Nephron progenitor cell (in vitro differentiated cells): ENCODE results near the gene PLD1.

ENCODE experiments used
- DNase-seq: peaks from one replicate; pipeline ENCODE4 v3.0.0; 2021
- H3K27ac Mint-ChIP-seq: 2 replicates; pipeline ENCODE4 v1.8.0; 2021; ENCODE audit warnings: mild to moderate bottlenecking, moderate library complexity, mixed read lengths
- H3K27me3 Mint-ChIP-seq: 2 replicates; pipeline ENCODE4 v1.8.0; 2021; ENCODE audit warnings: mild to moderate bottlenecking, low read depth, mixed read lengths; ENCODE audit not compliant: poor library complexity
- H3K36me3 Mint-ChIP-seq: 2 replicates; pipeline ENCODE4 v1.8.0; 2021; ENCODE audit warnings: low read depth, mixed read lengths
- H3K4me1 Mint-ChIP-seq: 2 replicates; pipeline ENCODE4 v1.8.0; 2021; ENCODE audit warnings: mixed read lengths
- H3K4me3 Mint-ChIP-seq: 2 replicates; pipeline ENCODE4 v1.8.0; 2021; ENCODE audit warnings: mild to moderate bottlenecking, moderate library complexity, mixed read lengths
- H3K9me3 Mint-ChIP-seq: 2 replicates; pipeline ENCODE4 v1.8.0; 2021; ENCODE audit warnings: mild to moderate bottlenecking, moderate library complexity, mixed read lengths
- TF ChIP-seq, protein P1 (sequence below): fragments of 200-600 bp; sonication (generic); IDR thresholded peaks from 2 replicates; pipeline ENCODE4 v1.5.0; 2021; ENCODE audit warnings: antibody characterized with exemption

PLD1 gene

DNA sequence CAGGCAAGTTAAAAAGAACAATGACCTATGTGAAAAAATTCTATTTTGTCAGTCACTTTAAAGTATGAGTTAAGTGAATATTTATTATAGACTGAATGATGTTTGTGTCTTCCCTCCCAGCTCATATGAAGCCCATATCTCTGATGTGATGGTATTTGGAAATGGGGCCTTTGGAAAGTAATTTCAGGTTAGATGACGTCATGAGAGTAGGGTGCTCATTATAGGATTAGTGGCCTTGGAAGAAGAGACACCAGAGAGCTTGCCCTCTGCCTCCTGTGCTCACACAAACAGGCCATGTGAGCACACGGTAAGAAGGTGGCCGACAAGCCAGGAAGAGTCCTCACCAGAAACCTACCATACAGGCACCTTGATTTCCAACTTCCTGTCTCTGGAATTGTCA lies 211.3 kb downstream of the PLD1 start:
- no peak overlapping the region for H3K4me3 Mint-ChIP-seq
- peaks cover 4% of the 10 kb centered on the region for H3K27me3 Mint-ChIP-seq

DNA sequence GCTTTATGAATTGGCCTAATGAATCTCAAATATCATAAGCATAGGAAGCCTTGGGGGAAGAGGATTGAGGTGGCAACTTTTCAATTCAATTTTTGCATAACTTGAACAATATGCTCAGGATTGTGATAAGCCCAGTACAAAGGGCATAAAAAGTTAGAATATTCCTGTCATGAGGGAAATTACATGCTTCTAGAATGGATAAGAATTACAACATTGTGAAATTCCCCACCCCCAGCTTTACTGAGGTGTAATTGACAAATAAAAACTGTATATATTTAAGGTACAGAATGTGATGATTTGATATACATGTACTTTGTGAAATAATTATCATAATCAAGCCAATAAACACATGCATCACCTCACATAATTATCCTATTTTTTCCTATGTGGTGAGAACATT lies 217.5 kb downstream of the PLD1 start:
- no peaks in the 10 kb centered on the region for H3K9me3 Mint-ChIP-seq
- H3K4me1 Mint-ChIP-seq, result no peaks in the 10 kb centered on the region
- DNase-seq, result no peak
- no peaks in the 10 kb centered on the region for H3K36me3 Mint-ChIP-seq
- no peak overlapping the region for H3K27ac Mint-ChIP-seq
- H3K4me3 Mint-ChIP-seq, result no peak overlapping the region
- TF ChIP-seq, protein P1, sequence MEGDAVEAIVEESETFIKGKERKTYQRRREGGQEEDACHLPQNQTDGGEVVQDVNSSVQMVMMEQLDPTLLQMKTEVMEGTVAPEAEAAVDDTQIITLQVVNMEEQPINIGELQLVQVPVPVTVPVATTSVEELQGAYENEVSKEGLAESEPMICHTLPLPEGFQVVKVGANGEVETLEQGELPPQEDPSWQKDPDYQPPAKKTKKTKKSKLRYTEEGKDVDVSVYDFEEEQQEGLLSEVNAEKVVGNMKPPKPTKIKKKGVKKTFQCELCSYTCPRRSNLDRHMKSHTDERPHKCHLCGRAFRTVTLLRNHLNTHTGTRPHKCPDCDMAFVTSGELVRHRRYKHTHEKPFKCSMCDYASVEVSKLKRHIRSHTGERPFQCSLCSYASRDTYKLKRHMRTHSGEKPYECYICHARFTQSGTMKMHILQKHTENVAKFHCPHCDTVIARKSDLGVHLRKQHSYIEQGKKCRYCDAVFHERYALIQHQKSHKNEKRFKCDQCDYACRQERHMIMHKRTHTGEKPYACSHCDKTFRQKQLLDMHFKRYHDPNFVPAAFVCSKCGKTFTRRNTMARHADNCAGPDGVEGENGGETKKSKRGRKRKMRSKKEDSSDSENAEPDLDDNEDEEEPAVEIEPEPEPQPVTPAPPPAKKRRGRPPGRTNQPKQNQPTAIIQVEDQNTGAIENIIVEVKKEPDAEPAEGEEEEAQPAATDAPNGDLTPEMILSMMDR, result no peak
- H3K27me3 Mint-ChIP-seq, result peaks cover 6% of the 10 kb centered on the region

More for the DNA sequence above, 211.3 kb downstream of the PLD1 start:
- Mint-ChIP-seq H3K36me3 (no peaks in the 10 kb centered on the region), H3K4me1 (no peaks in the 10 kb centered on the region), H3K9me3 (no peaks in the 10 kb centered on the region), H3K27ac (no peak overlapping the region)
- TF ChIP-seq, protein P1, result no peak
- DNase-seq, result no peak

DNA sequence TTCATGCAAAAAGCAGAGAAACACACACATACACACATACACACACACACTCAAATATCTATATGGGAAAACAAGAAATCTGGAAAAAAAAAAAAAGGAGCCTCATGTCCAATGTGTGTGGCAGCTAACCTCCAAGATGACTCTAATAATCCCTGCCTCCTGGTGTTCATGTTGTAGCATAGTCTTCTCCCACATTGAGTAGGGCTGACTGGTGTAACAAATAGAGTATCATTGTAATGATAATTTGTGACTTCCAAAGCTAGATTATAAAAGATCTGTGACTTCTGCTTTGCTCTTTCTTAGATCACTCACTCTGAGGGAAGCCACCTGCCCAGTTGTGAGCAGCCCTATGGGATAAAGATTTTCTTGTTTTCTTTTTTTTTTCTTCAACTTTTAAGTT lies 219.2 kb downstream of the PLD1 start:
- no peaks in the 10 kb centered on the region for H3K9me3 Mint-ChIP-seq
- H3K27me3 Mint-ChIP-seq, result peaks cover 6% of the 10 kb centered on the region
- TF ChIP-seq, protein P1, result no peak
- H3K36me3 Mint-ChIP-seq, result no peaks in the 10 kb centered on the region
- H3K27ac Mint-ChIP-seq, result no peak overlapping the region
- H3K4me1 Mint-ChIP-seq, result no peaks in the 10 kb centered on the region
- no peak overlapping the region for H3K4me3 Mint-ChIP-seq
- DNase-seq, result no peak

DNA sequence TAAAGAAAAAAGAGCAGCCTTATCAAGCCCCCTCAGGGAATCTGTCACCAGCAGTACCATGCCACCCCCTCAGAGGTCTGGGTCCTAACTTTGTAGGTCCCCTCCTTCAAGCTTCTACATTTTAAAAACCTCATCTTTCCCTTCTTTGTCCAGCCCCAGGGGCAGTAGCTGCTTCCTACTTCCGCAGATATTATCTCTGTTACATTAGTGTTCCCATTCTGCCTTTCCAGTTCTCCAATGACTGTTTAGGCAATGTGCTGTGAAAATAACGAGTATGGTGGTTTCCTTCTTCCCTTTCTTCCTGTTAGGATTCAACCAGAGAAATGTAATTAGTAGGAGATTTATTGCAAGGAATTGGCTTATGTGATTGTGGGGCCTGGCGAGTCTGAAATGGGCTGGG lies 224.0 kb downstream of the PLD1 start:
- no peak overlapping the region for H3K4me3 Mint-ChIP-seq
- no peaks in the 10 kb centered on the region for H3K4me1 Mint-ChIP-seq
- H3K27ac Mint-ChIP-seq, result no peak overlapping the region
- TF ChIP-seq, protein P1, result no peak
- no peaks in the 10 kb centered on the region for H3K36me3 Mint-ChIP-seq
- H3K27me3 Mint-ChIP-seq, result no peaks in the 10 kb centered on the region
- H3K9me3 Mint-ChIP-seq, result no peaks in the 10 kb centered on the region
- DNase-seq, result no peak

DNA sequence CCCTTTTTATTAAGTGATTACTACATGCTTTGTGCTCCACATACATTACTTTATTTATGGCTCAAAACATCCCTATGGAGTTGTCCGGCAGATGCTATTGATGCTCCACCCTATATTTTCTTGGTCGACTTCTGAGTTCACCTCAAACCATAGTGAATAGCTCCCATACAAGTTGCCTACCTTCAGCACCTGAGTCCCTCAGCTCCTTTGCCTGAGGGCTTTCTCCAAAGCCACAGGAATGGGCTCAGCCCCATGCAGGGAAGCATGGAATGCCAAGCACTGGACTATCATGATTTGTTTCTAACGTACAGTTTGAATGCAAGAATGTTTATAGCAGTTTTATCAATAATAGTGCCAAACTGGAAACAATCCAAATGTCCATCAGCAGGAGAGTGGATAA lies 225.2 kb downstream of the PLD1 start:
- H3K27ac Mint-ChIP-seq, result no peak overlapping the region
- no peaks in the 10 kb centered on the region for H3K9me3 Mint-ChIP-seq
- H3K4me3 Mint-ChIP-seq, result no peak overlapping the region
- H3K36me3 Mint-ChIP-seq, result no peaks in the 10 kb centered on the region
- TF ChIP-seq, protein P1, result no peak
- no peaks in the 10 kb centered on the region for H3K4me1 Mint-ChIP-seq
- no peak for DNase-seq
- no peaks in the 10 kb centered on the region for H3K27me3 Mint-ChIP-seq

DNA sequence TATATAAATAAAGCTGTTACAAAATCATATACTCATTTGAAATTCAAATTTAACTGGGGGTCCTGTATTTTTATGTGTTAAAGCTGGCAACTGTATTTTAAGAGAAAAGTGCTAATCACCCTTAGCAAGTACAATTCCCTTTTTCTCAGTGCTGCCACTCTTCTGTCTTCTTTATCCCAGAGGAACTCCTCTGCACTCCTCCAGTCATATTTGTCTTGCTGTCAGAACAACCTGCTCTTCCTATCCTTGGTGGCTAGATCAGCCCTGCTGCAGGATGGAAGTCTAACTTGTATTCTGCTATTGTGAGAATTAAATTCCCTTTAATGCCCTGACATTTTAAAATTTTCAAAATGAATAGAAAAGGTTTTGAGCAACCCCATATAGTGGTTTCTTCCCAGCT lies 226.2 kb downstream of the PLD1 start:
- Mint-ChIP-seq H3K27ac (no peak overlapping the region), H3K36me3 (no peaks in the 10 kb centered on the region), H3K9me3 (no peaks in the 10 kb centered on the region), H3K4me1 (no peaks in the 10 kb centered on the region), H3K27me3 (no peaks in the 10 kb centered on the region), H3K4me3 (no peak overlapping the region)
- DNase-seq, result no peak
- TF ChIP-seq, protein P1, result no peak
